GM18517 (cell line): ENCODE data around the gene MAP2K3.

ENCODE experiments used
- ATAC-seq: cut with Tn5 transposase; IDR thresholded peaks from one replicate; pipeline ENCODE4 v1.9.1; 2021; ENCODE audit warnings: mild to moderate bottlenecking, moderate library complexity; ENCODE audit not compliant: unreplicated experiment

MAP2K3 gene

GRCh38 chr17:21252796-21253645 lies 31.5 kb upstream of the MAP2K3 start, which contains the start of gene NATD1:
Gene NATD1, minus strand, starts transcription at chr17:21253410. Its CDS starts 146 bp downstream, at chr17:21253264.
- peak; percentile 67 for ATAC-seq

- peak; percentile 28 for ATAC-seq
Measured at GRCh38 chr17:21253646-21254441, 30.7 kb upstream of the MAP2K3 start.

GRCh38 chr17:21258593-21258992 lies 25.9 kb upstream of the MAP2K3 start:
- ATAC-seq: no peak

- ATAC-seq: no peak
Measured at GRCh38 chr17:21262259-21262993, 22.1 kb upstream of the MAP2K3 start.

GRCh38 chr17:21263376-21263775 lies 21.1 kb upstream of the MAP2K3 start:
- no peak for ATAC-seq

- no peak for ATAC-seq
Measured at GRCh38 chr17:21268596-21269188, 15.8 kb upstream of the MAP2K3 start.

- ATAC-seq: no peak
Measured at GRCh38 chr17:21269394-21269793, 15.1 kb upstream of the MAP2K3 start.

- ATAC-seq: no peak
Measured at GRCh38 chr17:21271454-21272183, 12.9 kb upstream of the MAP2K3 start.

GRCh38 chr17:21272250-21272649 lies 12.3 kb upstream of the MAP2K3 start:
- ATAC-seq: no peak

GRCh38 chr17:21272881-21273792 lies 11.4 kb upstream of the MAP2K3 start:
- no peak for ATAC-seq

GRCh38 chr17:21275047-21275578 lies 9.4 kb upstream of the MAP2K3 start:
- no peak for ATAC-seq

GRCh38 chr17:21275579-21276263 lies 8.8 kb upstream of the MAP2K3 start:
- ATAC-seq: peak; percentile 77

GRCh38 chr17:21276264-21276588 lies 8.3 kb upstream of the MAP2K3 start:
- no peak for ATAC-seq

- ATAC-seq: no peak
Measured at GRCh38 chr17:21277332-21277731, 7.2 kb upstream of the MAP2K3 start.

GRCh38 chr17:21278450-21279197 lies 5.9 kb upstream of the MAP2K3 start:
- no peak for ATAC-seq

GRCh38 chr17:21279198-21279535 lies 5.3 kb upstream of the MAP2K3 start:
- ATAC-seq: no peak

GRCh38 chr17:21279582-21279981 lies 4.9 kb upstream of the MAP2K3 start:
- no peak for ATAC-seq

- peak; percentile 34 for ATAC-seq
Measured at GRCh38 chr17:21280081-21280518, 4.4 kb upstream of the MAP2K3 start.
